Stimulated activated CD8-positive, alpha-beta memory T cell treated with anti-CD3 and anti-CD28 coated beads, Interleukin-12 subunit alpha, Interleukin-12 subunit beta, amount 100 ng/mL, for 4 hours (primary cell): Measurements from ENCODE around the gene RHOT2.
A peak's percentile ranks its signal among the peaks of the same experiment; 100 is the strongest.

Source experiments
- DNase-seq: peaks from one replicate; pipeline ENCODE4 v3.0.0-alpha.2; 2020; ENCODE audit warnings: low read depth

The RHOT2 gene

GRCh38 chr16:647173-647902 is 20.6 kb upstream of the RHOT2 start:
- no peak for DNase-seq

GRCh38 chr16:648071-648780 is 19.7 kb upstream of the RHOT2 start:
- no peak for DNase-seq

GRCh38 chr16:648781-649589 is 18.9 kb upstream of the RHOT2 start, which contains the start of gene WDR90:
Gene WDR90, plus strand, starts transcription at chr16:649365. Its CDS starts 52 bp downstream, at chr16:649417.
- DNase-seq = peak; percentile 90

GRCh38 chr16:649631-650030 is 18.3 kb upstream of the RHOT2 start:
- DNase-seq = no peak

- DNase-seq = no peak
Observed at GRCh38 chr16:651844-652243, 16.1 kb upstream of the RHOT2 start.

- DNase-seq = no peak
Observed at GRCh38 chr16:652454-653305, 15.3 kb upstream of the RHOT2 start.

- no peak for DNase-seq
Observed at GRCh38 chr16:654034-654433, 13.9 kb upstream of the RHOT2 start.

- DNase-seq = no peak
Observed at GRCh38 chr16:657487-657886, 10.4 kb upstream of the RHOT2 start.

GRCh38 chr16:658679-659571 is 9.0 kb upstream of the RHOT2 start:
- DNase-seq = no peak

GRCh38 chr16:659618-660017 is 8.3 kb upstream of the RHOT2 start:
- DNase-seq = no peak

GRCh38 chr16:660132-660458 is 7.8 kb upstream of the RHOT2 start:
- DNase-seq = no peak

- no peak for DNase-seq
Observed at GRCh38 chr16:660459-661183, 7.3 kb upstream of the RHOT2 start.

- DNase-seq = no peak
Observed at GRCh38 chr16:661184-661821, 6.6 kb upstream of the RHOT2 start.

- no peak for DNase-seq
Observed at GRCh38 chr16:662095-662494, 5.8 kb upstream of the RHOT2 start.

- DNase-seq = no peak
Observed at GRCh38 chr16:662597-662996, 5.3 kb upstream of the RHOT2 start.

- DNase-seq = no peak
Observed at GRCh38 chr16:666572-666971, 1.4 kb upstream of the RHOT2 start.

GRCh38 chr16:667113-667779 is 686 bp upstream of the RHOT2 start:
- DNase-seq = no peak

- no peak for DNase-seq
Observed at GRCh38 chr16:668519-669171, 713 bp downstream of the RHOT2 start.

- DNase-seq = no peak
Observed at GRCh38 chr16:669666-670065, 1.7 kb downstream of the RHOT2 start.
